HepG2 (cell line): ENCODE data around the gene RSF1. TPM values are rescaled to one million over a fixed set of nuclear protein-coding genes. Genes with fewer than 3 reads are reported as not detected.

Source experiments
- ATF7 ChIP-seq, 2 experiments: fragments of 450-650 bp in 1 of 2; sonication (generic) in 1 of 2; formaldehyde crosslinking in 1 of 2; IDR thresholded peaks; 2 replicates each; pipeline versions ENCODE4 v1.4.0 to v1.6.1; 2016 to 2020; ENCODE audit warnings: antibody characterized with exemption in 1 of 2, mild to moderate bottlenecking in 1 of 2, missing genetic modification reagents in 1 of 2
- ELF1 ChIP-seq: sonication (generic); formaldehyde crosslinking; IDR thresholded peaks from 2 replicates; pipeline ENCODE4 v1.4.0; 2020; ENCODE audit warnings: missing genetic modification reagents
- FOXK1 ChIP-seq: sonication (generic); formaldehyde crosslinking; IDR thresholded peaks from 2 replicates; pipeline ENCODE4 v1.4.0; 2020; ENCODE audit warnings: low read depth, missing genetic modification reagents, borderline replicate concordance
- FOXK2 ChIP-seq: fragments of 450-650 bp; IDR thresholded peaks from 2 replicates; pipeline ENCODE4 v1.6.1; 2016
- HCFC1 ChIP-seq: fragments of 150-350 bp; IDR thresholded peaks from 2 replicates; pipeline ENCODE4 v1.6.1; 2014; ENCODE audit warnings: low read depth, low read length
- HNRNPK ChIP-seq: fragments of 200-400 bp; formaldehyde crosslinking; IDR thresholded peaks from 2 replicates; pipeline ENCODE4 v1.6.1; 2018; ENCODE audit warnings: low read length, low read depth, moderate library complexity, mild to moderate bottlenecking; ENCODE audit not compliant: poor library complexity, severe bottlenecking
- HOXA7 ChIP-seq: sonication (generic); formaldehyde crosslinking; IDR thresholded peaks from 2 replicates; pipeline ENCODE4 v1.8.1; 2022; ENCODE audit warnings: mild to moderate bottlenecking, missing genetic modification reagents, moderate library complexity
- MEIS2 ChIP-seq: sonication (generic); formaldehyde crosslinking; IDR thresholded peaks from 2 replicates; pipeline ENCODE4 v1.9.0; 2021; ENCODE audit warnings: mild to moderate bottlenecking, missing genetic modification reagents
- SMARCC2 ChIP-seq: fragments of 450-650 bp; IDR thresholded peaks from 2 replicates; pipeline ENCODE4 v1.6.1; 2017; ENCODE audit warnings: antibody characterized with exemption, mild to moderate bottlenecking
- ZBTB20 ChIP-seq: sonication (generic); formaldehyde crosslinking; IDR thresholded peaks from 2 replicates; pipeline ENCODE4 v1.8.1; 2023; ENCODE audit warnings: missing genetic modification reagents, low read depth, mild to moderate bottlenecking, borderline replicate concordance
- ZC3H4 ChIP-seq: sonication (generic); formaldehyde crosslinking; IDR thresholded peaks from 2 replicates; pipeline ENCODE4 v1.4.0; 2020; ENCODE audit warnings: missing genetic modification reagents, borderline replicate concordance
- ZFY ChIP-seq: sonication (generic); formaldehyde crosslinking; IDR thresholded peaks from 2 replicates; pipeline ENCODE4 v1.4.0; 2020; ENCODE audit warnings: missing genetic modification reagents
- ZNF143 ChIP-seq: sonication (generic); formaldehyde crosslinking; IDR thresholded peaks from 2 replicates; pipeline ENCODE4 v1.4.0; 2020; ENCODE audit warnings: missing genetic modification reagents
- ZNF703 ChIP-seq: sonication (generic); formaldehyde crosslinking; IDR thresholded peaks from 2 replicates; pipeline ENCODE4 v1.5.1; 2020; ENCODE audit warnings: missing genetic modification reagents, mild to moderate bottlenecking, moderate library complexity, borderline replicate concordance
- polyA plus RNA-seq, 8 experiments: library from polyadenylated mRNA; depleted of rRNA in 3 of 8; stranded (reverse) in 7 of 8; unstranded in 1 of 8; fragments of >200 nt; fragmentation: Illumina TruSeq in 4 of 8; extraction: Trizol in 4 of 8; gene quantifications; 2 replicates each; pipeline versions ENCODE4 v1.2.1 to v1.2.3, GENCODE V29; 2011 to 2016; ENCODE audit warnings: low read depth in 4 of 8, missing spikeins in 1 of 8, mixed read lengths in 1 of 8; ENCODE audit not compliant: insufficient read depth in 1 of 8
- total RNA-seq, 5 experiments: library from RNA; depleted of rRNA; stranded (reverse); fragments of >200 nt; fragmentation: Illumina TruSeq; extraction: Trizol; gene quantifications; 2 replicates each; pipeline ENCODE4 v1.2.3, GENCODE V29; 2016; ENCODE audit warnings: low read depth in 1 of 5
- TF ChIP-seq, protein P1 (sequence below): IDR thresholded peaks from 2 replicates; pipeline ENCODE4 v1.6.1; 2016; ENCODE audit warnings: mild to moderate bottlenecking
- TF ChIP-seq, protein P2 (sequence below): sonication (generic); formaldehyde crosslinking; IDR thresholded peaks from 2 replicates; pipeline ENCODE4 v1.9.0; 2022; ENCODE audit warnings: low read depth, missing genetic modification reagents
- TF ChIP-seq, protein P3 (sequence below): sonication (generic); formaldehyde crosslinking; IDR thresholded peaks from 2 replicates; pipeline ENCODE4 v1.8.1; 2023; ENCODE audit warnings: mild to moderate bottlenecking, moderate library complexity, missing genetic modification reagents
- TF ChIP-seq, protein P4 (sequence below): sonication (generic); formaldehyde crosslinking; IDR thresholded peaks from 2 replicates; pipeline ENCODE4 v1.5.0; 2020; ENCODE audit warnings: missing genetic modification reagents, mild to moderate bottlenecking, borderline replicate concordance
- TF ChIP-seq, protein P5 (sequence below): IDR thresholded peaks from 2 replicates; pipeline ENCODE4 v1.6.1; 2016; ENCODE audit warnings: low read depth, control low read depth
- TF ChIP-seq, protein P6 (sequence below): fragments of 450-650 bp; IDR thresholded peaks from 2 replicates; pipeline ENCODE4 v1.6.1; 2017

Gene RSF1
- total and polyA plus RNA-seq, 2 of the 13 experiments (the other 11 are each of a cell fraction or from before 2014, with no cell fraction given): 15.5 to 33.1 TPM

DNA sequence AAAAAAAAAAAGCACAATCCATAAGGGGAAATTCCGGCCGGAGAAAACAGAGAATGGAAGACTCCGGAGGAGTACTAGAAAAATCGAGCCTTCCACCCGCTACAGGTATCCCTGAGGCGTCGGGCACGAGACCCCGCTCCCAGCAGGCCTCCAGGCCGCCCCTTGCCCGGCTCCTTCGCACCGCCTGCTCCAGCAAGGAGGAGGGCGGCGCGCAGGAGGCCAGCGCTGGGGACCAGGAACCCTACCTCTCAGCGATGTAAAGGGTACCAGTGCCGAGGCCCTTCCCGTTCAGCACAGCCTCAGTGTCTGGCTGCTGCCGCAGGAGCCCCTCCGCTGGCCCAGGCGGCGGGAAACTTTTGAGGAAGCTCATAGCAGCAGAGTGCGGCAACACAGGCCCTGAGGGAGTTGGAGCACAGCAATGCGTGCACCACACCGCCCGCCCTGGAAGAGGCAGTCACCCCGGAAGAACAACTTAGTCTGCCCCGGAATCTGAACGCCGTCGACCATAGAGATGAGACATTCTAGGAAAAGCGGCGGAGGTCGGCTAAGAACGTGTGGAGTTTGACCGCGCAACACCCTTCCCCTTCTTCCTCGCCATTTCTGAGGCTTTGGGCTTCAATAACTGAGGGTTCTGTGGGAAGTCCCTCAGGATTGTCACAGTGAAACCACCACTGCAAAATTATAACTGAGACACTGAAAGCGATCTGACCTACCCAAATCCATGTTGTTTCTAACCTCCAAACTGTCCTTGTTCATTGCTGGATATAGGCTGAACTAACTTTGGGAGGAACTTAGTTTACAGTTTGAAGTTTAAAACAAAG lies 183.0 kb downstream of the RSF1 start, which contains the start of gene CLNS1A (continued):
- TF ChIP-seq HCFC1 (peak; percentile 66), ATF7 (IDR thresholded peaks at IDR 0.05) (no peak), ATF7 (CRISPR knock-in tag; IDR thresholded peaks at IDR 0.05) (peak; percentile 72; the same call in 1 of the 2 replicates), ZNF143 (CRISPR knock-in tag) (no peak), HOXA7 (CRISPR knock-in tag) (no peak), ZBTB20 (CRISPR knock-in tag) (peak; percentile 45), ZFY (CRISPR knock-in tag) (peak; percentile 97), SMARCC2 (no peak), ZC3H4 (CRISPR knock-in tag) (no peak), FOXK1 (CRISPR knock-in tag) (peak; percentile 99), MEIS2 (CRISPR knock-in tag) (peak; percentile 51; the same call in 1 of the 2 replicates), ZNF703 (CRISPR knock-in tag) (peak; percentile 61; the same call in 1 of the 2 replicates), FOXK2 (peak; percentile 44; the same call in 1 of the 2 replicates), ELF1 (CRISPR knock-in tag) (peak; percentile 86), HNRNPK (no peak)
- TF ChIP-seq, protein P1, sequence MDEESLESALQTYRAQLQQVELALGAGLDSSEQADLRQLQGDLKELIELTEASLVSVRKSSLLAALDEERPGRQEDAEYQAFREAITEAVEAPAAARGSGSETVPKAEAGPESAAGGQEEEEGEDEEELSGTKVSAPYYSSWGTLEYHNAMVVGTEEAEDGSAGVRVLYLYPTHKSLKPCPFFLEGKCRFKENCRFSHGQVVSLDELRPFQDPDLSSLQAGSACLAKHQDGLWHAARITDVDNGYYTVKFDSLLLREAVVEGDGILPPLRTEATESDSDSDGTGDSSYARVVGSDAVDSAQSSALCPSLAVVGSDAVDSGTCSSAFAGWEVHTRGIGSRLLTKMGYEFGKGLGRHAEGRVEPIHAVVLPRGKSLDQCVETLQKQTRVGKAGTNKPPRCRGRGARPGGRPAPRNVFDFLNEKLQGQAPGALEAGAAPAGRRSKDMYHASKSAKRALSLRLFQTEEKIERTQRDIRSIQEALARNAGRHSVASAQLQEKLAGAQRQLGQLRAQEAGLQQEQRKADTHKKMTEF: peak; percentile 84
- TF ChIP-seq, protein P2, sequence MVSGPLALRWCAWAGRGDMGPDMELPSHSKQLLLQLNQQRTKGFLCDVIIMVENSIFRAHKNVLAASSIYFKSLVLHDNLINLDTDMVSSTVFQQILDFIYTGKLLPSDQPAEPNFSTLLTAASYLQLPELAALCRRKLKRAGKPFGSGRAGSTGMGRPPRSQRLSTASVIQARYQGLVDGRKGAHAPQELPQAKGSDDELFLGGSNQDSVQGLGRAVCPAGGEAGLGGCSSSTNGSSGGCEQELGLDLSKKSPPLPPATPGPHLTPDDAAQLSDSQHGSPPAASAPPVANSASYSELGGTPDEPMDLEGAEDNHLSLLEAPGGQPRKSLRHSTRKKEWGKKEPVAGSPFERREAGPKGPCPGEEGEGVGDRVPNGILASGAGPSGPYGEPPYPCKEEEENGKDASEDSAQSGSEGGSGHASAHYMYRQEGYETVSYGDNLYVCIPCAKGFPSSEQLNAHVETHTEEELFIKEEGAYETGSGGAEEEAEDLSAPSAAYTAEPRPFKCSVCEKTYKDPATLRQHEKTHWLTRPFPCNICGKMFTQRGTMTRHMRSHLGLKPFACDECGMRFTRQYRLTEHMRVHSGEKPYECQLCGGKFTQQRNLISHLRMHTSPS (CRISPR knock-in tag): no peak
- TF ChIP-seq, protein P3, sequence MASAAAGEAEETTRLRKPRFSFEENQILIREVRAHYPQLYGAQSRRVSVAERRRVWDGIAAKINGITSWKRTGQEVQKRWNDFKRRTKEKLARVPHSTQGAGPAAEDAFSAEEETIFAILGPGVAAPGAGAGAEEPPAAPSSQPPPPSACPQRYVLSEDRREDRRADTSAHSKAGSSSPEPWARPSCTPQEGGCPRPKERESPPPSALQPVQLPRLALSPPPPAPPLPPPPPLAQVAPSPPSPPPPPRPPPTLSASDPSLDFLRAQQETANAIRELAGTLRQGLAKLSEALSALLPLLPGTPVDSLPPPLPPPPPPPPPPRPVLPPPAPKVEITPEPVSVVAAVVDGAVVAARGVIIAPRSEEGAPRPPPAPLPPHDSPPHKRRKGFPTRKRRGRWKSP (CRISPR knock-in tag): peak; percentile 86
- TF ChIP-seq, protein P4, sequence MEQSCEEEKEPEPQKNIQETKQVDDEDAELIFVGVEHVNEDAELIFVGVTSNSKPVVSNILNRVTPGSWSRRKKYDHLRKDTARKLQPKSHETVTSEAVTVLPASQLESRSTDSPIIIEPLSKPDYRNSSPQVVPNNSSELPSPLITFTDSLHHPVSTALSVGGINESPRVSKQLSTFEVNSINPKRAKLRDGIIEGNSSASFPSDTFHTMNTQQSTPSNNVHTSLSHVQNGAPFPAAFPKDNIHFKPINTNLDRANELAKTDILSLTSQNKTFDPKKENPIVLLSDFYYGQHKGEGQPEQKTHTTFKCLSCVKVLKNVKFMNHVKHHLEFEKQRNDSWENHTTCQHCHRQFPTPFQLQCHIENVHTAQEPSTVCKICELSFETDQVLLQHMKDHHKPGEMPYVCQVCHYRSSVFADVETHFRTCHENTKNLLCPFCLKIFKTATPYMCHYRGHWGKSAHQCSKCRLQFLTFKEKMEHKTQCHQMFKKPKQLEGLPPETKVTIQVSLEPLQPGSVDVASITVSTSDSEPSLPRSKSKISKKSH (CRISPR knock-in tag): peak; percentile 89; the same call in 1 of the 2 replicates
- TF ChIP-seq, protein P5, sequence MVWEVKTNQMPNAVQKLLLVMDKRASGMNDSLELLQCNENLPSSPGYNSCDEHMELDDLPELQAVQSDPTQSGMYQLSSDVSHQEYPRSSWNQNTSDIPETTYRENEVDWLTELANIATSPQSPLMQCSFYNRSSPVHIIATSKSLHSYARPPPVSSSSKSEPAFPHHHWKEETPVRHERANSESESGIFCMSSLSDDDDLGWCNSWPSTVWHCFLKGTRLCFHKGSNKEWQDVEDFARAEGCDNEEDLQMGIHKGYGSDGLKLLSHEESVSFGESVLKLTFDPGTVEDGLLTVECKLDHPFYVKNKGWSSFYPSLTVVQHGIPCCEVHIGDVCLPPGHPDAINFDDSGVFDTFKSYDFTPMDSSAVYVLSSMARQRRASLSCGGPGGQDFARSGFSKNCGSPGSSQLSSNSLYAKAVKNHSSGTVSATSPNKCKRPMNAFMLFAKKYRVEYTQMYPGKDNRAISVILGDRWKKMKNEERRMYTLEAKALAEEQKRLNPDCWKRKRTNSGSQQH (CRISPR knock-in tag): peak; percentile 69; the same call in 1 of the 2 replicates
- TF ChIP-seq, protein P6, sequence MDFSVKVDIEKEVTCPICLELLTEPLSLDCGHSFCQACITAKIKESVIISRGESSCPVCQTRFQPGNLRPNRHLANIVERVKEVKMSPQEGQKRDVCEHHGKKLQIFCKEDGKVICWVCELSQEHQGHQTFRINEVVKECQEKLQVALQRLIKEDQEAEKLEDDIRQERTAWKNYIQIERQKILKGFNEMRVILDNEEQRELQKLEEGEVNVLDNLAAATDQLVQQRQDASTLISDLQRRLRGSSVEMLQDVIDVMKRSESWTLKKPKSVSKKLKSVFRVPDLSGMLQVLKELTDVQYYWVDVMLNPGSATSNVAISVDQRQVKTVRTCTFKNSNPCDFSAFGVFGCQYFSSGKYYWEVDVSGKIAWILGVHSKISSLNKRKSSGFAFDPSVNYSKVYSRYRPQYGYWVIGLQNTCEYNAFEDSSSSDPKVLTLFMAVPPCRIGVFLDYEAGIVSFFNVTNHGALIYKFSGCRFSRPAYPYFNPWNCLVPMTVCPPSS: no peak
